ENCODE results near the gene PSME3IP1.

The PSME3IP1 gene

DNA sequence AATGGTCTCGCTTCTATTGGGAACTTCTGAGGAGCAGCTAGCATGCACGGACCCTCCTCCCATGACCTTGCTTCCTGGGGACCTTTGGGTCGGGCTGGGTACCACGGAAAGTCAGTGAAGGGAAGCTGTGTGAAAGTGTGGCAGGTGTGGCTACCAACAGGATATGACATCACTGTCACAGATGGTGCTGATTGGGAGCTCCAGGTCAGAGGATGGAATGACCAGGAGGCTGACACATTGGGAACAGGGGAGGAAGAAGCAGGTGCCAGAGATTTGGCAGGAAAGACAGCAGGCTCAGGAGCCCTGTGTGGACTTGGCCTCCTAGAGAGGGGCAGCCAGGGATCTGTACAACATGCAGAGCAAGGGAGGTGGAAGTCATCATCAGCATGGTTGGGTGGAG is 59.4 kb downstream of the PSME3IP1 start:
- TF ChIP-seq, protein P1, sequence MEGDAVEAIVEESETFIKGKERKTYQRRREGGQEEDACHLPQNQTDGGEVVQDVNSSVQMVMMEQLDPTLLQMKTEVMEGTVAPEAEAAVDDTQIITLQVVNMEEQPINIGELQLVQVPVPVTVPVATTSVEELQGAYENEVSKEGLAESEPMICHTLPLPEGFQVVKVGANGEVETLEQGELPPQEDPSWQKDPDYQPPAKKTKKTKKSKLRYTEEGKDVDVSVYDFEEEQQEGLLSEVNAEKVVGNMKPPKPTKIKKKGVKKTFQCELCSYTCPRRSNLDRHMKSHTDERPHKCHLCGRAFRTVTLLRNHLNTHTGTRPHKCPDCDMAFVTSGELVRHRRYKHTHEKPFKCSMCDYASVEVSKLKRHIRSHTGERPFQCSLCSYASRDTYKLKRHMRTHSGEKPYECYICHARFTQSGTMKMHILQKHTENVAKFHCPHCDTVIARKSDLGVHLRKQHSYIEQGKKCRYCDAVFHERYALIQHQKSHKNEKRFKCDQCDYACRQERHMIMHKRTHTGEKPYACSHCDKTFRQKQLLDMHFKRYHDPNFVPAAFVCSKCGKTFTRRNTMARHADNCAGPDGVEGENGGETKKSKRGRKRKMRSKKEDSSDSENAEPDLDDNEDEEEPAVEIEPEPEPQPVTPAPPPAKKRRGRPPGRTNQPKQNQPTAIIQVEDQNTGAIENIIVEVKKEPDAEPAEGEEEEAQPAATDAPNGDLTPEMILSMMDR (IDR thresholded peaks at IDR 0.05; ENCODE audit: insufficient read depth, low read depth, low read length, missing control alignments), result no peak
- no peak for DNase-seq (ENCODE audit: low read depth)
- H3K4me3 ChIP-seq (ENCODE audit: low read length), result no peak overlapping the region

DNA sequence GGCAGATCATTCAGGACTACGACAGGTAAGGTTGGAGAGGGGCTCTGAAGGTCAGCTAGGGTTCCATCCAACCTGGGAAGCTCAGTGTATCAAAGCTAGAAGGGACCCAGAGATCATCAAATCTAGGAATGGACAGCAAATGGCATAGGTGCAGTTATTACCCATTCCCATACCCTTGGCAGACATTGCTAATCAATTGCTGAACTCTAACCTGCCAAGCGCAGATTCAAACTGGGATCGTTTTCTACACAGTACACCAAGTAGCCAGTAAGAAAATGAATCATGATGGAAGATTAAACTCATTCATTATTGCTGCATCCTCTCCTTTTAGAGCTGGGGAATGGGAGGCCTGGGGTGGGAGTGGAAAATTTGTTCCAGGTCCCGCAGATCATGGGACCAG is 59.9 kb downstream of the PSME3IP1 start:
- no peak overlapping the region for H3K4me3 ChIP-seq (ENCODE audit: low read length)
- TF ChIP-seq, protein P1 (IDR thresholded peaks at IDR 0.05; ENCODE audit: insufficient read depth, low read depth, low read length, missing control alignments), result no peak
- no peak for DNase-seq (ENCODE audit: low read depth)

DNA sequence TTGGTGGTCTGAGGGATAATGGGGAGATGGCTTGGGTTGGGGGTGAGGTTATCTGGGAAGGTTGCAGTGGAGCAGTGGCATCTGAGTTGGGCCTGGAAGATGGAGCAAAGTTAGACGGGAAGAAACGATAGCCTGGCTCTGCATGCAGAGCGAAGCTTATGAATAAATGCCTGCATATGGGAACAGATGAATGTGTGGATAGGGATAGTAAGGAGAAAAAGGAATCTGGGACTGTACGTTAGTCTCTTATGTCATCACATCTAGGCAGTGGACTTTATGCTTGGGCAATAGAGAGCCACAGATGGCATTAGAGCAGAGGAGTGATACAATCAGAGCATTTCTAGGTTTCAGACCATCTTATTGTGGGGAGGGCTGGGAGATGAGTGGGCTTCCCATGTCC is 60.5 kb downstream of the PSME3IP1 start:
- TF ChIP-seq, protein P1 (IDR thresholded peaks at IDR 0.05; ENCODE audit: insufficient read depth, low read depth, low read length, missing control alignments), result no peak
- no peak for DNase-seq (ENCODE audit: low read depth)
- H3K4me3 ChIP-seq (ENCODE audit: low read length), result no peak overlapping the region

DNA sequence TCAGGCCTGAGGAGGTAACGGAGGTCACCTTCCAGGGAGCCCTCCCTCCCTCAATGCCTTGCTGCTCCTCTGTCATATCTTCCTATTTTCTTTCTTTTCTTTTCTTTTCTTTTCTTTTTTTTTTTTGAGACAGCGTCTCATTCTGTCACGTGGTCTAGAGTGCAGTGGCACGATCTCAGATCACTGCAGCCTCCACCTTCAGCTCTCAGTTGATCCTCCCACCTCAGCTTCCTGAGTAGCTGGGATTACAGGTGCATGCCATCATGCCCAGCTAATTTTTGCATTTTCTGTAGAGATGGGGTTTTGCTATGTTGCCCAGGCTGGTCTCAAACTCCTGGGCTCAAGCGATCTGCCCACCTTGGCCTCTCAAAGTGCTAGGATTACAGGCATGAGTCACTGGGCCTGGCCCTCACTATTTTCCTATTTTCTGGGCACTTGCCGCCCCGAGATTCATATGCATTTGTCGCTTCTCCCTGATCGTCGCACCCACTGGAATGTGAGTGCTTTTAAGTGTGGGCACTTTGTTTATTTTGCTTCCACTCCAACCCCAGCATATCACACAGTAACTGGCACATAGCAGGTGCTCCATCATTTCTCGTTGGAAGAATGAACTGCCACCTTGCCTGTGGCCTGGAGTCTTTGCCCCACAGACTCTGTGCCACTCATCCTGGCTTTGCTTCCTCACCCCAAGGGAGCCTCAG is 61.7 kb downstream of the PSME3IP1 start:
- TF ChIP-seq, protein P1 (IDR thresholded peaks at IDR 0.05; ENCODE audit: insufficient read depth, low read depth, low read length, missing control alignments), result no peak
- DNase-seq (ENCODE audit: low read depth), result no peak
- no peak overlapping the region for H3K4me3 ChIP-seq (ENCODE audit: low read length)

DNA sequence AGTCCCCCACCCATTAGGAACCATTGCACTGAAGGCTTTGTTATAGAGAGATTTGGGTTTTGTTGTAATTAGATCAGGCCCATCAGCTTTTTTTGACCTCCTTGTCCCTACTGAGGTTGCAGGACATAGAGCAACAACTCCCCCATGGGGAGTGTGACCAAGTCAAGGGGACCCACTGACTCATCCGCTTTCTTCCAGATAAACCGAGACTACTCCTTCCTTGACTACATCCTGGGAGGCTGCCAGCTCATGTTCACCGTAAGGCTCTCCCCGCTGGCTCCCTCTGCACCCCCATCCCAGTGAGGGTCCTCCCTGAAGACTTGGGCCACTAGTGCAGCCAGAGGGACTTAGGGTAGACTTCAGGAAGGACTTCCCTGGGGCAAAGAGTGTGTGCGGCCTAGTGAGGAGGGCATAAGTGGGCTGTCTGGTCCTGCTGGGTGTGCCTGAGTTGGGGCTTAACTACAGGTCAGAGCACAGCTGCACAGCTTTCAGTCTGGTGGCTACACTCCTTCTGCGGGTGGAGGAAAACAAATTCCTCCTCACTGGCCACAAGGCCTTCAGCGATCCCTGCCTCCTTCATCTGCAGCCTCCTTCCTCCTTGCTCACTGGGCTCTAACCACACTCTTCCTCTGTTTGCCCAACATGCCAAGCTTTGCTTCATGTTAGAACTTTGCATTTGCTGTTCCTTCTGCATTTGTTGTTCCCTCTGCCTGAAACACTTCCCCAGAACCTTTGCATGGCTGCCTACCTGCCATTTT is 62.4 kb downstream of the PSME3IP1 start:
- TF ChIP-seq, protein P1 (IDR thresholded peaks at IDR 0.05; ENCODE audit: insufficient read depth, low read depth, low read length, missing control alignments), result no peak
- no peak for DNase-seq (ENCODE audit: low read depth)
- no peak overlapping the region for H3K4me3 ChIP-seq (ENCODE audit: low read length)

DNA sequence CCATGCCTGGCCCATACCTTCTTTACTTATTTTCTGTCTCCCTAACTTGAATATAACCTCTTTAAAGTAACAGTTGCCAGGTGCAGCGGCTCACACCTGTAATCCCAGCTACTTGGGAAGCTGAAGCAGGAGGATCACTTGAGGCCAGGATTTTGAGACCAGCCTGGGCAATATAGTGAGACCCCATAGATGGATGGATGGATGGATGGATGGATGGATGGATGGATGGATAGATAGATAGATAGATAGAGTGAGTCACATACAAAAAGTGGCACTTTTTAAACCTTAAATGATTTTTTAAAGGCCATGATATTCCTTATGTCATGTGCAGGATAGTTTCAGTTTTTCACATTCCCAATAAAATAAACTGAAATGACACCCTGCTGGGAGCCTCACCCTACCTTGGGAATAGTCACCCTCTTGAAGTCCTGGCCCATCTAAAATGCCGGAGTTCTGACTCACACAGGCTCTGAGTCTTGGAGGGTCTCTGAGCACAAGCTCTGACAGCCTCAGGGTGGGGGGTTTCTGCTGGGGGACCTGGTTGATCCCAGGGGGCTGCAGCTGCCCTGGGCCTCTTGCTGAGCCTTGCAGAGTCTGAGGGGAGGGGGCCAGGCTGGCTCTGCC is 67.3 kb downstream of the PSME3IP1 start:
- DNase-seq (ENCODE audit: low read depth), result no peak
- TF ChIP-seq, protein P1 (IDR thresholded peaks at IDR 0.05; ENCODE audit: insufficient read depth, low read depth, low read length, missing control alignments), result no peak
- H3K4me3 ChIP-seq (ENCODE audit: low read length), result no peak overlapping the region
